SK-N-SH treated with all-trans-retinoic acid at 6 μM for 48 hours (cell line): ENCODE results near the gene STKLD1.

Experiments
- ATAC-seq: fragments of 200-7000 bp; cut with Tn5 transposase; 3 replicates; pipeline ENCODE4 v1.9.1; 2020; ENCODE audit warnings: mild to moderate bottlenecking, moderate library complexity
- ARNTL ChIP-seq: fragments of 450-650 bp; formaldehyde crosslinking; IDR thresholded peaks from 2 replicates; pipeline ENCODE4 v1.5.0; 2020; ENCODE audit warnings: low read depth, mild to moderate bottlenecking, moderate library complexity, borderline replicate concordance
- BACH2 ChIP-seq: fragments of 250-450 bp; sonication (Bioruptor Pico); IDR thresholded peaks from 2 replicates; pipeline ENCODE4 v1.9.0; 2021; ENCODE audit warnings: mild to moderate bottlenecking, borderline replicate concordance
- CSDC2 ChIP-seq: fragments of 250-450 bp; sonication (Bioruptor Pico); IDR thresholded peaks from 2 replicates; pipeline ENCODE4 v1.5.0; 2020; ENCODE audit warnings: mild to moderate bottlenecking, moderate library complexity
- ESRRG ChIP-seq: fragments of 250-450 bp; sonication (Bioruptor Pico); IDR thresholded peaks from 2 replicates; pipeline ENCODE4 v1.6.1; 2021; ENCODE audit warnings: mild to moderate bottlenecking
- ISL1 ChIP-seq: fragments of 250-450 bp; sonication (Bioruptor Pico); IDR thresholded peaks from 2 replicates; pipeline ENCODE4 v2.1.2; 2022; ENCODE audit warnings: mild to moderate bottlenecking, moderate library complexity
- OSR1 ChIP-seq: fragments of 250-450 bp; sonication (Bioruptor Pico); IDR thresholded peaks from 2 replicates; pipeline ENCODE4 v1.8.0; 2022; ENCODE audit warnings: moderate library complexity, mild to moderate bottlenecking, inconsistent platforms
- POU6F1 ChIP-seq: fragments of 250-450 bp; sonication (Bioruptor Pico); IDR thresholded peaks from 2 replicates; pipeline ENCODE4 v1.8.0; 2021; ENCODE audit warnings: low read depth, mild to moderate bottlenecking, moderate library complexity, borderline replicate concordance
- PPARA ChIP-seq: fragments of 250-450 bp; sonication (Bioruptor Pico); IDR thresholded peaks from 2 replicates; pipeline ENCODE4 v1.5.0; 2020; ENCODE audit warnings: mild to moderate bottlenecking, borderline replicate concordance
- RARB ChIP-seq: fragments of 250-450 bp; sonication (Bioruptor Pico); IDR thresholded peaks from 2 replicates; pipeline ENCODE4 v1.8.0; 2021; ENCODE audit warnings: mild to moderate bottlenecking, moderate library complexity
- SNAI2 ChIP-seq: fragments of 250-450 bp; sonication (Bioruptor Pico); IDR thresholded peaks from 2 replicates; pipeline ENCODE4 v1.5.0; 2020; ENCODE audit warnings: mild to moderate bottlenecking, moderate library complexity
- TCF4 ChIP-seq: fragments of 250-450 bp; sonication (Bioruptor Pico); IDR thresholded peaks from 2 replicates; pipeline ENCODE4 v1.8.0; 2021; ENCODE audit warnings: mild to moderate bottlenecking, moderate library complexity, borderline replicate concordance
- TOX ChIP-seq: fragments of 250-450 bp; sonication (Bioruptor Pico); IDR thresholded peaks from 2 replicates; pipeline ENCODE4 v1.8.0; 2021; ENCODE audit warnings: mild to moderate bottlenecking, moderate library complexity, borderline replicate concordance
- ZC3H10 ChIP-seq: fragments of 250-450 bp; sonication (Bioruptor Pico); IDR thresholded peaks from 2 replicates; pipeline ENCODE4 v1.5.1; 2021; ENCODE audit warnings: mild to moderate bottlenecking, moderate library complexity
- ZFP3 ChIP-seq: fragments of 250-450 bp; sonication (Bioruptor Pico); IDR thresholded peaks from 2 replicates; pipeline ENCODE4 v1.5.0; 2020; ENCODE audit warnings: mild to moderate bottlenecking, moderate library complexity
- ZFP30 ChIP-seq: fragments of 450-650 bp; formaldehyde crosslinking; IDR thresholded peaks from 2 replicates; pipeline ENCODE4 v1.5.0; 2022; ENCODE audit warnings: mild to moderate bottlenecking, moderate library complexity
- ZNF565 ChIP-seq: fragments of 450-650 bp; formaldehyde crosslinking; conservative IDR thresholded peaks from 2 replicates; pipeline ENCODE4 v1.5.0; 2020; ENCODE audit warnings: low read depth, mild to moderate bottlenecking, moderate library complexity
- ZNF70 ChIP-seq: fragments of 450-650 bp; formaldehyde crosslinking; IDR thresholded peaks from 2 replicates; pipeline ENCODE4 v1.5.0; 2020; ENCODE audit warnings: mild to moderate bottlenecking, moderate library complexity
- ZNF8 ChIP-seq: fragments of 450-650 bp; formaldehyde crosslinking; IDR thresholded peaks from 2 replicates; pipeline ENCODE4 v1.5.0; 2020; ENCODE audit warnings: mild to moderate bottlenecking, moderate library complexity
- TF ChIP-seq, protein P1 (sequence below): fragments of 250-450 bp; sonication (Bioruptor Pico); IDR thresholded peaks from 2 replicates; pipeline ENCODE4 v1.5.1; 2020; ENCODE audit warnings: low read depth, mild to moderate bottlenecking, moderate library complexity
- TF ChIP-seq, protein P2 (sequence below): fragments of 250-450 bp; sonication (Bioruptor Pico); IDR thresholded peaks from 2 replicates; pipeline ENCODE4 v1.5.1; 2021; ENCODE audit warnings: mild to moderate bottlenecking, moderate library complexity

The STKLD1 gene

DNA sequence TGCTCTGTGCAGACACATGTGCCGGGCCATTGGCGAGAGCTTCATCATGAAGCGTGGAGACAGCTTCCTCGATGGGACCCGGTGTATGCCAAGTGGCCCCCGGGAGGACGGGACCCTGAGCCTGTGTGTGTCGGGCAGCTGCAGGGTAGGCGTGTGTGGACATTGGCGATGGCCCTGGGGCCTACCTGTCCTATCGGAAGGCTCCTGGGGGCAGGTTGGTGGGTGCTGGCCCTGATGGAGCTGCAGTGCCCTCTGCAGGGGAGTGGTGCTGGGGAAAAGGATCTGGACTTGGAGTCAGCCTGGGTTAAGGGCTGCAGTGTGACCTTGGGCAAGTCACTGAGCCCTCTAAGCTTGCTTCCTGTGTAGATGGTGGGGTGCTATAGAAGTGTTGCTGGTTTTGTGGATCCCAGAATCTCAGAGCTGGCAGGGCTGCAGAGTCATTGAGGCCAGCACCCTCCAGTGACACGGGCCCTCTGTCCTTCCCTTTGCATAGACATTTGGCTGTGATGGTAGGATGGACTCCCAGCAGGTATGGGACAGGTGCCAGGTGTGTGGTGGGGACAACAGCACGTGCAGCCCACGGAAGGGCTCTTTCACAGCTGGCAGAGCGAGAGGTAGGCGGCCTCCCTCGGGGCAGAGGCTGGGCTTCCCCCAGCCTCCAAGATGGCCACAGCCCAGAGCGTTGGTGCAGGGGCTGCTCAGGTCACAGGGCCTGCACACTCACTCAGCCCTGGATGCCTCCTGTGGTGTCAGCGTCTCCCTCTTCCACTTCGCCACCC is 61.8 kb downstream of the STKLD1 start:
- no peak for TF ChIP-seq RARB
- no peak for TF ChIP-seq ISL1
- no peak for TF ChIP-seq SNAI2
- TF ChIP-seq ZFP3 = no peak
- no peak for TF ChIP-seq ZNF70 (CRISPR knock-in tag)
- no peak for TF ChIP-seq ESRRG (CRISPR knock-in tag)
- TF ChIP-seq, protein P1, sequence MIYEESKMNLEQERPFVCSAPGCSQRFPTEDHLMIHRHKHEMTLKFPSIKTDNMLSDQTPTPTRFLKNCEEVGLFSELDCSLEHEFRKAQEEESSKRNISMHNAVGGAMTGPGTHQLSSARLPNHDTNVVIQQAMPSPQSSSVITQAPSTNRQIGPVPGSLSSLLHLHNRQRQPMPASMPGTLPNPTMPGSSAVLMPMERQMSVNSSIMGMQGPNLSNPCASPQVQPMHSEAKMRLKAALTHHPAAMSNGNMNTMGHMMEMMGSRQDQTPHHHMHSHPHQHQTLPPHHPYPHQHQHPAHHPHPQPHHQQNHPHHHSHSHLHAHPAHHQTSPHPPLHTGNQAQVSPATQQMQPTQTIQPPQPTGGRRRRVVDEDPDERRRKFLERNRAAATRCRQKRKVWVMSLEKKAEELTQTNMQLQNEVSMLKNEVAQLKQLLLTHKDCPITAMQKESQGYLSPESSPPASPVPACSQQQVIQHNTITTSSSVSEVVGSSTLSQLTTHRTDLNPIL = no peak
- no peak for TF ChIP-seq ZNF565 (CRISPR knock-in tag)
- no peak for TF ChIP-seq ZC3H10
- TF ChIP-seq ARNTL (CRISPR knock-in tag) = no peak
- TF ChIP-seq, all 23 proteins: peak for 0
- ATAC-seq = no peak

DNA sequence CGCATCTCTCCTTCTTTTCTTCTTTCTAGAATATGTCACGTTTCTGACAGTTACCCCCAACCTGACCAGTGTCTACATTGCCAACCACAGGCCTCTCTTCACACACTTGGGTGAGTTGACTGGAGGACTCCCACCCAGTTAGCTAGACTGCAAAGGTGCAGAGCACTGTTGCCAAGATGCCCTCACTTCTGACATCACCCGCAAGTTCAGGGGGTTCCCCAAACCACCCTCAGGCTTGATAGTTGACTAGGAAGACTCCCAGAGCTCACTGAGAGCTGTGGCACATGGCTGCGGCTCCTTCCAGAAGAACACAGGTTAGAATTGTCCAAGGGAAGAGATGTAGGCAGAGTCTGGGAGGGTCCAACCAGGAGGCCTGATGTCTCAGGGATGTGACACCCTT is 63.2 kb downstream of the STKLD1 start:
- no peak for ATAC-seq
- TF ChIP-seq ESRRG (CRISPR knock-in tag) = no peak
- no peak for TF ChIP-seq OSR1 (CRISPR knock-in tag)
- no peak for TF ChIP-seq ZC3H10
- TF ChIP-seq, all 23 proteins: peak for 0

GRCh38 chr9:133440874-133441273 is 64.7 kb downstream of the STKLD1 start:
- TF ChIP-seq ARNTL (CRISPR knock-in tag) (no peak), ZNF565 (CRISPR knock-in tag) (no peak), BACH2 (CRISPR knock-in tag) (no peak), RARB (no peak), TCF4 (CRISPR knock-in tag) (no peak), POU6F1 (CRISPR knock-in tag) (no peak), ZNF8 (no peak), ZFP30 (CRISPR knock-in tag) (no peak), TOX (no peak), ZFP3 (no peak)
- TF ChIP-seq, protein P1 = no peak
- TF ChIP-seq, protein P2, sequence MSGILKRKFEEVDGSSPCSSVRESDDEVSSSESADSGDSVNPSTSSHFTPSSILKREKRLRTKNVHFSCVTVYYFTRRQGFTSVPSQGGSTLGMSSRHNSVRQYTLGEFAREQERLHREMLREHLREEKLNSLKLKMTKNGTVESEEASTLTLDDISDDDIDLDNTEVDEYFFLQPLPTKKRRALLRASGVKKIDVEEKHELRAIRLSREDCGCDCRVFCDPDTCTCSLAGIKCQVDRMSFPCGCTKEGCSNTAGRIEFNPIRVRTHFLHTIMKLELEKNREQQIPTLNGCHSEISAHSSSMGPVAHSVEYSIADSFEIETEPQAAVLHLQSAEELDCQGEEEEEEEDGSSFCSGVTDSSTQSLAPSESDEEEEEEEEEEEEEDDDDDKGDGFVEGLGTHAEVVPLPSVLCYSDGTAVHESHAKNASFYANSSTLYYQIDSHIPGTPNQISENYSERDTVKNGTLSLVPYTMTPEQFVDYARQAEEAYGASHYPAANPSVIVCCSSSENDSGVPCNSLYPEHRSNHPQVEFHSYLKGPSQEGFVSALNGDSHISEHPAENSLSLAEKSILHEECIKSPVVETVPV (CRISPR knock-in tag) = no peak
- no peak for ATAC-seq

GRCh38 chr9:133441571-133441970 is 65.4 kb downstream of the STKLD1 start:
- no peak for ATAC-seq
- TF ChIP-seq CSDC2 (CRISPR knock-in tag) (no peak), ARNTL (CRISPR knock-in tag) (no peak), PPARA (CRISPR knock-in tag) (no peak), POU6F1 (CRISPR knock-in tag) (no peak), TCF4 (CRISPR knock-in tag) (no peak), ZNF565 (CRISPR knock-in tag) (no peak), SNAI2 (no peak), ISL1 (no peak)
- TF ChIP-seq, protein P2 (CRISPR knock-in tag) = no peak
- TF ChIP-seq, protein P1 = no peak
